Endothelial cell of umbilical vein (primary cell): Measurements from ENCODE around the gene VGLL4. TPM values are rescaled to one million over a fixed set of nuclear protein-coding genes. Genes with fewer than 3 reads are reported as not detected.

ENCODE experiments used
- BruUV-seq: library from RNA; stranded (reverse); fragments of 400-500 nt; replicated peaks from 2 replicates; lab custom pipeline; 2021; lab: Mats Ljungman, UMichigan
- CTCF ChIA-PET: fragments of 300-600, 350-600 bp; sonication (Branson Sonifier 250); formaldehyde crosslinking; loops from one replicate; lab custom pipeline; 2021; ENCODE audit warnings: antibody characterized with exemption, inconsistent platforms; lab: Charles Lee
- POLR2A ChIA-PET: fragments of 300-600, 350-600 bp; sonication (Branson Sonifier 250); formaldehyde crosslinking; loops from one replicate; lab custom pipeline; 2021; ENCODE audit warnings: antibody characterized with exemption, inconsistent platforms; lab: Charles Lee
- DNase-seq: peaks from one replicate; pipeline ENCODE4 v3.0.0-alpha.2; 2011; ENCODE audit warnings: low read depth, low spot score
- FAIRE-seq: peaks from 2 replicates; lab custom pipeline; 2011; peaks lifted over from hg19 to GRCh38; lab: Jason Lieb, UNC
- H2AFZ ChIP-seq: 2 replicates; pipeline ENCODE4 v1.6.0; 2012; ENCODE audit warnings: low read depth, low read length, control low read depth, inconsistent platforms
- H3K27ac ChIP-seq: 2 replicates; pipeline ENCODE4 v1.5.1; 2011; ENCODE audit warnings: low read depth, mild to moderate bottlenecking, control low read depth, low read length, moderate library complexity; ENCODE audit not compliant: insufficient read depth
- H3K27me3 ChIP-seq, 2 experiments: 2 replicates each; pipeline versions ENCODE4 v1.6.0 to v1.6.1; 2011; ENCODE audit warnings: low read length in 2 of 2, mixed read lengths in 1 of 2; ENCODE audit not compliant: control insufficient read depth in 2 of 2, insufficient read depth in 2 of 2
- H3K36me3 ChIP-seq, 2 experiments: 2 replicates in 1 of 2; 3 replicates in 1 of 2; pipeline ENCODE4 v1.5.1; 2011; ENCODE audit warnings: low read length in 2 of 2, mild to moderate bottlenecking in 1 of 2, moderate library complexity in 1 of 2; ENCODE audit not compliant: control insufficient read depth in 2 of 2, insufficient read depth in 2 of 2; ENCODE audit errors: extremely low read depth in 1 of 2
- H3K4me1 ChIP-seq: 3 replicates; pipeline ENCODE4 v1.5.1; 2011; ENCODE audit warnings: mild to moderate bottlenecking, low read length; ENCODE audit not compliant: control insufficient read depth, insufficient read depth; ENCODE audit errors: extremely low read depth
- H3K4me2 ChIP-seq: 2 replicates; pipeline ENCODE4 v1.6.1; 2011; ENCODE audit warnings: low read length, control low read depth, mixed read lengths; ENCODE audit not compliant: insufficient read depth
- H3K4me3 ChIP-seq, 3 experiments: fragments of 200-600 bp in 1 of 3; sonication (generic), shearing (Covaris generic) in 1 of 3; replicated peaks in 1 of 3; 2 replicates each; pipeline ENCODE4 v1.5.1; 2011 to 2016; ENCODE audit warnings: control low read depth in 3 of 3, low read length in 3 of 3, mild to moderate bottlenecking in 2 of 3, inconsistent platforms in 1 of 3, low read depth in 1 of 3, moderate library complexity in 1 of 3; ENCODE audit not compliant: insufficient read depth in 1 of 3
- H3K79me2 ChIP-seq: 2 replicates; pipeline ENCODE4 v1.6.0; 2012; ENCODE audit warnings: low read length, inconsistent platforms; ENCODE audit not compliant: control insufficient read depth, insufficient read depth
- H3K9ac ChIP-seq: replicated peaks from 2 replicates; pipeline ENCODE3; 2011; ENCODE audit warnings: low read length, control low read depth; ENCODE audit not compliant: insufficient read depth; ENCODE audit errors: extremely low read depth
- H3K9me1 ChIP-seq: replicated peaks from 3 replicates; pipeline ENCODE4 v1.6.0; 2011; ENCODE audit warnings: mild to moderate bottlenecking, low read length; ENCODE audit not compliant: control insufficient read depth, insufficient read depth; ENCODE audit errors: extremely low read depth
- H3K9me3 ChIP-seq: replicated peaks from 2 replicates; pipeline ENCODE4 v1.5.1; 2012; ENCODE audit warnings: low read length, inconsistent platforms; ENCODE audit not compliant: control insufficient read depth, insufficient read depth
- H4K20me1 ChIP-seq: replicated peaks from 2 replicates; pipeline ENCODE3; 2011; ENCODE audit warnings: mild to moderate bottlenecking, low read length; ENCODE audit not compliant: control insufficient read depth, insufficient read depth; ENCODE audit errors: extremely low read depth
- CTCF ChIP-seq, 2 donors: IDR thresholded peaks; 1 replicate in 1 of 2; 2 replicates in 1 of 2; pipeline ENCODE4 v1.5.1; 2011; ENCODE audit warnings: low read length in 2 of 2, mild to moderate bottlenecking in 2 of 2, moderate library complexity in 2 of 2, control low read depth in 1 of 2, inconsistent platforms in 1 of 2, low read depth in 1 of 2; ENCODE audit not compliant: insufficient read depth in 1 of 2; ENCODE audit errors: extremely low read depth in 1 of 2
- EZH2 ChIP-seq: IDR thresholded peaks from 2 replicates; pipeline ENCODE4 v1.6.1; 2012; ENCODE audit warnings: borderline replicate concordance, low read depth, mild to moderate bottlenecking, moderate library complexity, low read length, inconsistent platforms; ENCODE audit not compliant: severe bottlenecking
- FOS ChIP-seq: IDR thresholded peaks from 2 replicates; pipeline ENCODE4 v1.6.1; 2011; ENCODE audit warnings: mild to moderate bottlenecking, low read length, moderate library complexity, borderline replicate concordance; ENCODE audit not compliant: insufficient read depth
- GATA2 ChIP-seq: IDR thresholded peaks from 2 replicates; pipeline ENCODE4 v1.7.0; 2011; ENCODE audit warnings: low read depth, mild to moderate bottlenecking, moderate library complexity, mixed read lengths, low read length; ENCODE audit not compliant: insufficient read length, insufficient read depth
- JUN ChIP-seq: IDR thresholded peaks from 2 replicates; pipeline ENCODE4 v1.6.1; 2011; ENCODE audit warnings: borderline replicate concordance, low read depth; ENCODE audit not compliant: insufficient read length, insufficient read depth
- MAX ChIP-seq: IDR thresholded peaks from 2 replicates; pipeline ENCODE4 v1.6.1; 2011; ENCODE audit not compliant: insufficient read depth, insufficient read length
- MYC ChIP-seq: IDR thresholded peaks from one replicate; pipeline ENCODE4 v1.6.1; 2011; ENCODE audit warnings: mild to moderate bottlenecking, low read depth, low read length
- POLR2A ChIP-seq: IDR thresholded peaks from 2 replicates; pipeline ENCODE4 v1.6.1; 2012; ENCODE audit warnings: low read depth, mild to moderate bottlenecking, control low read depth, low read length
- POLR2AphosphoS5 ChIP-seq: IDR thresholded peaks from 2 replicates; pipeline ENCODE4 v1.6.1; 2012; ENCODE audit warnings: low read depth, mild to moderate bottlenecking, control low read depth, low read length, moderate library complexity; ENCODE audit not compliant: insufficient read depth
- dilution Hi-C: fragments of 300-500 bp; cut with MboI; formaldehyde crosslinking; loops from one replicate; pipeline ENCODE4 v1.15.0; 2019; ENCODE audit warnings: low sequenced_read_pairs; ENCODE audit not compliant: extremely low pct_ligation_motif_present
- intact Hi-C: fragments of 100-400 bp; cut with micrococcal nuclease; formaldehyde crosslinking; loops from one replicate; pipeline ENCODE4 v1.10.0; 2022
- polyA plus RNA-seq, 4 experiments: library from polyadenylated mRNA; depleted of rRNA in 3 of 4; stranded (reverse) in 3 of 4; unstranded in 1 of 4; fragments of >200 nt; gene quantifications; 2 replicates each; pipeline versions ENCODE4 v1.2.1 to v1.2.3, GENCODE V29; 2011 to 2012; ENCODE audit warnings: missing spikeins in 1 of 4
- total RNA-seq: library from RNA; stranded (reverse); gene quantifications from 2 replicates; pipeline ENCODE4 v1.2.3, GENCODE V29; 2021

Gene VGLL4
- total and polyA plus RNA-seq, 2 donors (not counting 3 experiments of a cell fraction or from before 2014, with no cell fraction given), result 67.0 to 78.9 TPM

- no peak overlapping the region for H3K9ac ChIP-seq
- dilution Hi-C loops, result no loop called here
- TF ChIP-seq POLR2AphosphoS5, result no peak
- no peak for TF ChIP-seq MYC
- no peak for TF ChIP-seq MAX
- no peak for TF ChIP-seq FOS
- TF ChIP-seq EZH2, result no peak
- TF ChIP-seq CTCF (IDR thresholded peaks at IDR 0.05; ENCODE audit: extremely low read depth in 1 of 2, insufficient read depth in 1 of 2, low read depth in 1 of 2, low read length in 2 of 2), result no peak
- TF ChIP-seq POLR2A, result no peak
- no peak for TF ChIP-seq JUN
- TF ChIP-seq GATA2, result no peak
- no peaks in the 10 kb centered on the region for H3K9me3 ChIP-seq
- no peak overlapping the region for H3K4me3 ChIP-seq
- H3K9me1 ChIP-seq, result no peaks in the 10 kb centered on the region
- no peaks in the 10 kb centered on the region for H3K4me1 ChIP-seq
- no peak overlapping the region for H3K4me2 ChIP-seq
- intact Hi-C loops, result no loop called here
- CTCF ChIA-PET, result interaction anchor here (1.0 to 1.3 kb wide), 3 partner anchors 25 to 160 kb away, joined by 3 read pairs; no protein-coding TSS in a partner anchor
- no peak overlapping the region for H3K27ac ChIP-seq
- H3K27me3 ChIP-seq, result no peaks in the 10 kb centered on the region
- no peaks in the 10 kb centered on the region for H3K79me2 ChIP-seq
- DNase-seq (no peak), FAIRE-seq (no peak)
- POLR2A ChIA-PET, result no interaction called here
- H3K36me3 ChIP-seq, result no peaks in the 10 kb centered on the region
- H2AFZ ChIP-seq, result no peak overlapping the region
- H4K20me1 ChIP-seq, result no peaks in the 10 kb centered on the region
- BruUV-seq, result no TSS peak
These were observed 104.5 kb downstream of the VGLL4 start for GRCh38 chr3:11539218-11539617.
